ENCODE measurements around the gene SPEN.
"Not testable (repeated sequence)": the region's sequence is repeated elsewhere in the genome, so short reads cannot be mapped to it uniquely, and the experiment has no call there.

SPEN gene

GRCh38 chr1:15858672-15859372, 11.3 kb downstream of the SPEN start:
- no peak for DNase-seq

- DNase-seq: no peak
Observed at GRCh38 chr1:15863156-15863901, 15.8 kb downstream of the SPEN start.

- no peak for DNase-seq
Observed at GRCh38 chr1:15866721-15867201, 19.3 kb downstream of the SPEN start.

- DNase-seq: no peak
Observed at GRCh38 chr1:15867288-15867687, 19.8 kb downstream of the SPEN start.

- DNase-seq: no peak
Observed at GRCh38 chr1:15869413-15869812, 21.9 kb downstream of the SPEN start.

GRCh38 chr1:15870421-15870820, 22.9 kb downstream of the SPEN start:
- no peak for DNase-seq

GRCh38 chr1:15874471-15874870, 27.0 kb downstream of the SPEN start:
- DNase-seq: no peak

- DNase-seq: no peak
Observed at GRCh38 chr1:15876357-15877055, 29.0 kb downstream of the SPEN start.

- no peak for DNase-seq
Observed at GRCh38 chr1:15881961-15882360, 34.5 kb downstream of the SPEN start.

- DNase-seq: no peak
Observed at GRCh38 chr1:15882665-15883064, 35.2 kb downstream of the SPEN start.

- DNase-seq: no peak
Observed at GRCh38 chr1:15883326-15883725, 35.8 kb downstream of the SPEN start.

- no peak for DNase-seq
Observed at GRCh38 chr1:15884477-15884876, 37.0 kb downstream of the SPEN start.

GRCh38 chr1:15885269-15885668, 37.8 kb downstream of the SPEN start:
- DNase-seq: no peak

GRCh38 chr1:15885701-15886610, 38.4 kb downstream of the SPEN start:
- DNase-seq: peak; percentile 41

GRCh38 chr1:15886611-15887167, 39.2 kb downstream of the SPEN start:
- DNase-seq: no peak

GRCh38 chr1:15892857-15893599, 45.5 kb downstream of the SPEN start:
- not testable (repeated sequence) for DNase-seq

GRCh38 chr1:15895233-15895632, 47.7 kb downstream of the SPEN start:
- DNase-seq: no peak

- DNase-seq: not testable (repeated sequence)
Observed at GRCh38 chr1:15896841-15897610, 49.5 kb downstream of the SPEN start.

GRCh38 chr1:15899266-15899665, 51.8 kb downstream of the SPEN start:
- no peak for DNase-seq

- DNase-seq: no peak
Observed at GRCh38 chr1:15900662-15901279, 53.3 kb downstream of the SPEN start.
